ENCODE data around the gene NEURL4.
A peak's percentile ranks its signal among the peaks of the same experiment; 100 is the strongest.

NEURL4 gene

DNA sequence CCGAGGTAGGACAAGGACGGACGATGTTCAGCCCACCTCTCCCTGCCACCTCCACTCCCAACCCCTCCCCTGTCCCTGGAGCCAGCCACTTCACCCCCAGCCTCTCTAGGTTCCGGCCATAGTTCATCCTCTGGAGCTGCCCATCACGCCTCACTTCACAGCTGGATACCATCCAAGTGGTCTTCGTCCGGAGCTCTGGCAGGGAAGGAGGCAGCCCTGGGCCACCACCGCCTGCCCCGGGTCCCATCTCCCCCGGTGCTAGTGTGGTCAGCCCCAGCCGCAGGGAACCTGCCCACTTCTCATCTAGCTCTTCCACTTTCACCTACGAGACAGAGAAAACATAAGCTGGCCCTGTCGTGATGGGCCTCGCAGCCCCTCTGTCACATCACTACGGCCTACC lies 7.7 kb downstream of the NEURL4 start:
- H3K79me2 ChIP-seq (ENCODE audit: low read length): no peaks in the 10 kb centered on the region
- H3K4me1 ChIP-seq (ENCODE audit: low read length): no peaks in the 10 kb centered on the region
- no peak overlapping the region for H3K27ac ChIP-seq (ENCODE audit: low read length)
- TF ChIP-seq, protein P1, sequence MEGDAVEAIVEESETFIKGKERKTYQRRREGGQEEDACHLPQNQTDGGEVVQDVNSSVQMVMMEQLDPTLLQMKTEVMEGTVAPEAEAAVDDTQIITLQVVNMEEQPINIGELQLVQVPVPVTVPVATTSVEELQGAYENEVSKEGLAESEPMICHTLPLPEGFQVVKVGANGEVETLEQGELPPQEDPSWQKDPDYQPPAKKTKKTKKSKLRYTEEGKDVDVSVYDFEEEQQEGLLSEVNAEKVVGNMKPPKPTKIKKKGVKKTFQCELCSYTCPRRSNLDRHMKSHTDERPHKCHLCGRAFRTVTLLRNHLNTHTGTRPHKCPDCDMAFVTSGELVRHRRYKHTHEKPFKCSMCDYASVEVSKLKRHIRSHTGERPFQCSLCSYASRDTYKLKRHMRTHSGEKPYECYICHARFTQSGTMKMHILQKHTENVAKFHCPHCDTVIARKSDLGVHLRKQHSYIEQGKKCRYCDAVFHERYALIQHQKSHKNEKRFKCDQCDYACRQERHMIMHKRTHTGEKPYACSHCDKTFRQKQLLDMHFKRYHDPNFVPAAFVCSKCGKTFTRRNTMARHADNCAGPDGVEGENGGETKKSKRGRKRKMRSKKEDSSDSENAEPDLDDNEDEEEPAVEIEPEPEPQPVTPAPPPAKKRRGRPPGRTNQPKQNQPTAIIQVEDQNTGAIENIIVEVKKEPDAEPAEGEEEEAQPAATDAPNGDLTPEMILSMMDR (IDR thresholded peaks at IDR 0.05; ENCODE audit: low read depth, low read length): no peak
- no peak for TF ChIP-seq EZH2phosphoT487 (IDR thresholded peaks at IDR 0.05; ENCODE audit: low read depth)
- H3K36me3 ChIP-seq (replicated peaks; ENCODE audit: low read depth, low read length): peaks cover 20% of the 10 kb centered on the region
- H3K4me2 ChIP-seq (ENCODE audit: low read length): no peak overlapping the region
- no peaks in the 10 kb centered on the region for H3K9me3 ChIP-seq (ENCODE audit: insufficient read depth, low read length)
- H2AFZ ChIP-seq (ENCODE audit: low read depth, low read length): no peak overlapping the region
- no peak overlapping the region for H3K9ac ChIP-seq (ENCODE audit: low read length)
- no peaks in the 10 kb centered on the region for H4K20me1 ChIP-seq (ENCODE audit: insufficient read depth, low read length)
- H3K27me3 ChIP-seq (ENCODE audit: low read depth, low read length): no peaks in the 10 kb centered on the region
- no peak overlapping the region for H3K4me3 ChIP-seq (ENCODE audit: low read length)

DNA sequence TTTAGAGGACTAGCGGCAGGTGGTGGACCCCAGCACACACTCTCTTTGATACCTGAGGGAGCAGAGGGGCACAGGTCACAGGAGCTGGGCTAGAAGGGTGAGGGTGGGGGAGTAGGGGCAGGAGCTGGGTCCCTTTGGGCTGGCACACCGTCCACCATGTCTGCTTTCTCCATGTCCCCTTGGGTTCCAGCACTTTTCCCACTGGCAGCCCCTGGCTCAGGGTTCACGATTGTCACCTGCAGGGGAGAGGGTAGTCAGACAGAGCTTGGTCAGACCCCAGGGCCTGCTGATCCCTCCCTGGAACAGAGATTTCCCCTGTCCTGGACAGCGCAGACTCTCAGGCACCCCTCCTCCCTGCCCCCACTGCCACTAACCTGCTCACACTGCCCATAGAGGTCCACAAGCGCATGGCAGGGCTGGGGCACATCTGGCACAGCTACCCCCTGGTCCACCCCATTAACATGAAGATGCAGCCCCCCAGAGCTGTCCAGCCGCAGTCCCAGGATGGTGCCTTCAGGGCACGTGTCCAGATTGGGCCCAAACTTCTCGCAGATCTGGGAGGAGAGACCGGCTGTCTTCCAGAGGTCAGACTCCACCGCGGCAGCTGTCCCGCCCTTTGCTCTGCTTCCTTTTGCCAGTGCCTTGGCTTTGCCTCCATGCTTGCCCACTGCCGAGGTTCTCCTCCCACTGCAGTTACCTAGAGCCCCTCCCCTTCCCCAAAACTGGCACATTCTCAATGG lies 10.8 kb downstream of the NEURL4 start:
- Histone ChIP-seq H4K20me1 (ENCODE audit: insufficient read depth, low read length) (no peaks in the 10 kb centered on the region), H3K79me2 (ENCODE audit: low read length) (peaks cover 12% of the 10 kb centered on the region), H3K9ac (ENCODE audit: low read length) (no peak overlapping the region), H3K27me3 (ENCODE audit: low read depth, low read length) (no peaks in the 10 kb centered on the region), H2AFZ (ENCODE audit: low read depth, low read length) (no peak overlapping the region), H3K27ac (ENCODE audit: low read length) (no peak overlapping the region), H3K4me3 (ENCODE audit: low read length) (no peak overlapping the region), H3K9me3 (ENCODE audit: insufficient read depth, low read length) (no peaks in the 10 kb centered on the region), H3K4me1 (ENCODE audit: low read length) (peaks cover 10% of the 10 kb centered on the region; the same call in 1 of the 2 replicates), H3K4me2 (ENCODE audit: low read length) (no peak overlapping the region), H3K36me3 (replicated peaks; ENCODE audit: low read depth, low read length) (peaks cover 13% of the 10 kb centered on the region)
- TF ChIP-seq, protein P1 (IDR thresholded peaks at IDR 0.05; ENCODE audit: low read depth, low read length): no peak
- TF ChIP-seq EZH2phosphoT487 (IDR thresholded peaks at IDR 0.05; ENCODE audit: low read depth): no peak

DNA sequence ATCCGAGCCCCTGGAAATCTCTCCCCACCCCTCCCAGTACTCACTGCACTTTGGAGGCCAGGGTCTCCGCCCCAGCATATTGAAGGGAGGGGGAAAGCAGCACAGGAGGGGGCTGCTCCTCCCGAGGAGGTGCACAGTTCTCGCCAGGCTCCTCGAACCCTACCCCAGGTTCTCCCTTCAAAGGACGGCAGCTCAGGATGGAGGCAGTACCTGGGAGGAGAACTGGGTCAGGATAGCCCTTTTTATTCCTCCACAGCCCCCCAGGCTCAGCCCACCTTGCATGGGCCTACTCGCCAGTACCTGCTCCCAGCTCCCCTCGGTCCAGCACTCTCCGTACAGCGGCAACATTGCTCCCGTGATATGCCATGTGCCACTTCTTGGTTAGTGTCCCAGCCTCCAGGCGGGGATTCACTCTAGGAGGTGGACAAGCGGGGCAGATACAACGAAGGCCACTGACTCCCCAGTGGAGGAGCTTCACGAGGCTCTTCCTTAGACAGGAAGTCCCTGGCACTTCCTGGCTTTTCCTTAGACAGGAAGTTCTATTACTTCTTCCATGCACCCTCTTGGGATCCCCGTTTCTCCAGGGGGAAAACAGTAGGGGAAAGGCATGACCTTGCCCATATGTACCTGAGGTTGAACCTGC lies 11.9 kb downstream of the NEURL4 start:
- Histone ChIP-seq H3K4me3 (ENCODE audit: low read length) (no peak overlapping the region), H3K4me1 (ENCODE audit: low read length) (peaks cover 10% of the 10 kb centered on the region; the same call in 1 of the 2 replicates), H3K9ac (ENCODE audit: low read length) (no peak overlapping the region), H3K27ac (ENCODE audit: low read length) (no peak overlapping the region), H3K36me3 (replicated peaks; ENCODE audit: low read depth, low read length) (peaks cover 14% of the 10 kb centered on the region), H4K20me1 (ENCODE audit: insufficient read depth, low read length) (peaks cover 8% of the 10 kb centered on the region; the same call in 1 of the 2 replicates), H3K9me3 (ENCODE audit: insufficient read depth, low read length) (no peaks in the 10 kb centered on the region), H3K4me2 (ENCODE audit: low read length) (no peak overlapping the region), H3K79me2 (ENCODE audit: low read length) (peaks cover 19% of the 10 kb centered on the region), H3K27me3 (ENCODE audit: low read depth, low read length) (no peaks in the 10 kb centered on the region), H2AFZ (ENCODE audit: low read depth, low read length) (no peak overlapping the region)
- no peak for TF ChIP-seq EZH2phosphoT487 (IDR thresholded peaks at IDR 0.05; ENCODE audit: low read depth)

DNA sequence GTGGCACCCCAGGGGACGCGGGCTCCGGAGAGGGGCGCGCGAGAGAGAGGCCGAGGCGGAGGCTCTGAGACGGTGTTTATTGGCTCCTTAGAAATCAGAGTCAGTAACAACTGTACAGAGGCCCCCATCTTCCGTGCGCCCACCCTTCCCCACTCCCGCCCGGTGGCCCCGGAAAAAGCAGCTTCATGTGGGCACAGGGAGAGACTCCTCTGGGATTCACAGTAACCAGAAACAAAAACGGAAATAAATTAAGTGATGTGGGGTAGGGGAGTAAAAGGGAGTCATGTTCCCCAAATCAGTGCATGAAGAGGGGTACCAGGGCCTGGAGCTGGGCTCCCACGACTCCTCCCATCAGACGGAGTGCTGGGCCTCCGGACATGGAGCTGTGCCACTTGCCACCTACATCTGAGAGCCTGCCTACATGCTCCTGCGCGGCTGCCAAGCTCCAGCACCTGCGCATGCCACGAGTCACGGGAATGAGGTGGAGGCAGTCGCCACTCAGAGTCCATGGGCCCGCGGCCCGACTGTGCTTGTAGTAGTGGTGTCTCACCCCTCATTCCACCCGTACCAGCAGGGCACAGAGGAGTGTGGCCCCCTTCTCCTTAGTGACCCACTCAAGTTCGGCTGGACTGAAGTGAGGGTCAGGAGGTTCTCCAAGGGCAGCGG lies 13.4 kb downstream of the NEURL4 start:
- H3K4me1 ChIP-seq (ENCODE audit: low read length): peaks cover 11% of the 10 kb centered on the region
- H2AFZ ChIP-seq (ENCODE audit: low read depth, low read length): no peak overlapping the region
- H3K79me2 ChIP-seq (ENCODE audit: low read length): peaks cover 31% of the 10 kb centered on the region
- peaks cover 24% of the 10 kb centered on the region for H3K36me3 ChIP-seq (replicated peaks; ENCODE audit: low read depth, low read length)
- peak overlapping the region; percentile 99 for H3K4me3 ChIP-seq (ENCODE audit: low read length)
- peak overlapping the region; percentile 90 for H3K4me2 ChIP-seq (ENCODE audit: low read length)
- no peaks in the 10 kb centered on the region for H3K9me3 ChIP-seq (ENCODE audit: insufficient read depth, low read length)
- peaks cover 14% of the 10 kb centered on the region for H4K20me1 ChIP-seq (ENCODE audit: insufficient read depth, low read length)
- TF ChIP-seq, protein P1 (IDR thresholded peaks at IDR 0.05; ENCODE audit: low read depth, low read length): no peak
- no peak for TF ChIP-seq EZH2phosphoT487 (IDR thresholded peaks at IDR 0.05; ENCODE audit: low read depth)
- peak overlapping the region; percentile 74 for H3K9ac ChIP-seq (ENCODE audit: low read length)
- H3K27me3 ChIP-seq (ENCODE audit: low read depth, low read length): no peaks in the 10 kb centered on the region
- peak overlapping the region; percentile 66 for H3K27ac ChIP-seq (ENCODE audit: low read length)
